ENCODE measurements around the gene RAB41.

DNA sequence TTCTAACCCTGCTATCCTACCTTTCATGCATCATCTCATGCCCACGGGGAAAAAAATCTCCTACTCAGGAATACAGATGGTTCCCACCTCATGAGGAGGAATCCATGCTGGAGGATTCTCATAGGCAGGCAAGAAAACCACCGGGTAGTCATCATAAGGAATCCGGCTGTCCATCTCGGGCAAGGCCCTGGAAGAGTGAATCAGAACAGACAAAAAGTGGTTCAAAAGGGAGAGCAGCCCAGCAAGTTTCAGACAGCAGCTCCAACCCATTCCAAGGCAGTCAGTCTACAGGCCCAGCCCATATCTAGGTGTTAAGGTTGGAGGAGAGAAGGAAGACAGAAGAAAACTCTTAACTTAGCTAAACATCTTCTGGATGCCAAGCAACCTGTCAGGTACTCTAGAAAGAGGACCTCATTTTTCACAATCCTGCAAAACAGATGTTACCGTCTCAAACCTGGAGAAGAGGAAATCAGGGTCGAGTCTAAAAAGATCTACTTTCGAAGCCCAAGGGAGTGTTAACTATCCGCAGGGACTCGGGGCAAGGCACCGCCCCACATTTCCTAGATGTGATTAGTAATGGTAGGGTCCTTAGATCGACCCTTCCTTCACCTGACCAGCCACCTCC is 7.3 kb downstream of the RAB41 start:
- no peak for TF ChIP-seq EZH2 (IDR thresholded peaks at IDR 0.05; ENCODE audit: low read length, missing control alignments)
- TF ChIP-seq, protein P1, sequence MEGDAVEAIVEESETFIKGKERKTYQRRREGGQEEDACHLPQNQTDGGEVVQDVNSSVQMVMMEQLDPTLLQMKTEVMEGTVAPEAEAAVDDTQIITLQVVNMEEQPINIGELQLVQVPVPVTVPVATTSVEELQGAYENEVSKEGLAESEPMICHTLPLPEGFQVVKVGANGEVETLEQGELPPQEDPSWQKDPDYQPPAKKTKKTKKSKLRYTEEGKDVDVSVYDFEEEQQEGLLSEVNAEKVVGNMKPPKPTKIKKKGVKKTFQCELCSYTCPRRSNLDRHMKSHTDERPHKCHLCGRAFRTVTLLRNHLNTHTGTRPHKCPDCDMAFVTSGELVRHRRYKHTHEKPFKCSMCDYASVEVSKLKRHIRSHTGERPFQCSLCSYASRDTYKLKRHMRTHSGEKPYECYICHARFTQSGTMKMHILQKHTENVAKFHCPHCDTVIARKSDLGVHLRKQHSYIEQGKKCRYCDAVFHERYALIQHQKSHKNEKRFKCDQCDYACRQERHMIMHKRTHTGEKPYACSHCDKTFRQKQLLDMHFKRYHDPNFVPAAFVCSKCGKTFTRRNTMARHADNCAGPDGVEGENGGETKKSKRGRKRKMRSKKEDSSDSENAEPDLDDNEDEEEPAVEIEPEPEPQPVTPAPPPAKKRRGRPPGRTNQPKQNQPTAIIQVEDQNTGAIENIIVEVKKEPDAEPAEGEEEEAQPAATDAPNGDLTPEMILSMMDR (conservative IDR thresholded peaks at IDR 0.05 in 1 of 2, IDR thresholded peaks at IDR 0.05 in 1 of 2; ENCODE audit: low read depth in 1 of 2, low read length in 2 of 2): no peak

Data from fibroblast of lung (primary cell).